Left renal pelvis (tissue), 4 donors: ENCODE data around the gene TP53INP2. TPM values are rescaled to one million over a fixed set of nuclear protein-coding genes. Genes with fewer than 3 reads are reported as not detected.
A peak's percentile ranks its signal among the peaks of the same experiment; 100 is the strongest.
"Not testable (repeated sequence)": the region's sequence is repeated elsewhere in the genome, so short reads cannot be mapped to it uniquely, and the experiment has no call there.

Source experiments
- DNase-seq, 4 donors: peaks; one replicate each; pipeline ENCODE4 v3.0.0-alpha.2; 2013; ENCODE audit warnings: low read depth in 4 of 4, low spot score in 3 of 4
- polyA plus RNA-seq, 4 donors: library from polyadenylated mRNA; unstranded; fragments of 120-200 nt; gene quantifications; one replicate each; pipeline ENCODE4 v1.2.1, GENCODE V29; 2013; ENCODE audit not compliant: insufficient read length in 4 of 4

The TP53INP2 gene
- polyA plus RNA-seq, 4 donors: 9.1 to 16.2 (median 11.7) TPM

GRCh38 chr20:34705008-34705396 lies 858 bp downstream of the TP53INP2 start:
- no peak for DNase-seq

GRCh38 chr20:34705397-34706301 lies 1.5 kb downstream of the TP53INP2 start:
- DNase-seq: no peak

GRCh38 chr20:34706302-34706875 lies 2.2 kb downstream of the TP53INP2 start:
- DNase-seq: no peak

GRCh38 chr20:34706912-34707784 lies 3.0 kb downstream of the TP53INP2 start:
- DNase-seq: no peak

DNA sequence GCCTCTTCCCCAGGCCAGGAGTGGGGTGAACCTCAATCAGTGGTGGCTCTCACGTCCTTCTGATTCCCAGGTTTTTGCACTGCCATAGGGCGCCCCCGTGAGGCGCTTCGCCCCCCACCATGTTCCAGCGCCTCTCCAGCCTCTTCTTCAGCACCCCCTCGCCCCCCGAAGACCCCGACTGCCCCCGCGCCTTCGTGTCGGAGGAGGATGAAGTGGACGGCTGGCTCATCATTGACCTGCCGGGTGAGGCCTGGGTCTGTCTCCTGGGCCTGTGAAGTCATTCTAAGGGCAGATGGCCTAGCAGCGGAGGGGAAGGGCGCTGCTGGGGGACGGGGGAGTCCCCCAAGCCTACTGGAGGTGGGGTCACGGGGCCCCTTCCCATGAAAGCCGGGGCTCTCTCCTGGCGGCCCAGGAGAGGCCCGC lies 4.5 kb downstream of the TP53INP2 start:
- DNase-seq: peak in 1 of 4 donors; percentile 18

DNA sequence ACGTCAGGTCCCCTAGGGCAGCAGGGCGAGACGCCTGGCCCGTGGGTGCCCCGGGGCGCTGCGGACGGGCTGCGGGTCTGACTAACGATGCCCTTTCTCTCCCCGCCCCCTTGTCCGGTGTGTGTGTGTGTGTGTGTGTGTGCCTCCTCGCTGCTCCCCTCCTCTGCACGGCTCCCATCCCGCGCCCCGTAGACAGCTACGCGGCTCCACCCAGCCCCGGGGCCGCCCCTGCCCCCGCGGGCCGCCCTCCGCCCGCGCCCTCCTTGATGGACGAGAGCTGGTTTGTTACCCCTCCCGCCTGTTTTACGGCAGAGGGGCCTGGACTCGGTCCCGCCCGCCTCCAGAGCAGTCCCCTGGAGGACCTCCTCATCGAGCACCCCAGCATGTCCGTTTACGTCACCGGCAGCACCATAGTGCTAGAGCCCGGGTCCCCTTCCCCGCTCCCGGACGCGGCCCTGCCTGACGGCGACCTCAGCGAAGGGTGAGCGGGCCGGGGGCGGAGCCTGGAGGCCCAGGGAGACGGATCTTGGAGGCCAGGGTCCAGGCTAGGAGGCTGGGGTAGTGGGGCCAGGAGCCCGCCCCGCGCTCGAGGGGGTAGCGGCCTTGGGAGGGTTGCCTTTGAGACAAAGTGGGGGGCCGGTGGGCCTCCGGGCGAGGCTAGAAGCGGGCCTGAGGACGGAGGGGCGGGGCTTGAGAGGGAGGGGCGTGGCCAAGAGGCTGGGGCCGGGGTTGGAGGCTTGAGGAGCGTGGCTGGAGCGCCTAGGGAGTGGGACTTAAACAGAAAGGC lies 5.1 kb downstream of the TP53INP2 start:
- DNase-seq: peak; percentile 65 to 75 (median 70)

GRCh38 chr20:34709831-34710567 lies 5.9 kb downstream of the TP53INP2 start:
- DNase-seq: no peak

DNA sequence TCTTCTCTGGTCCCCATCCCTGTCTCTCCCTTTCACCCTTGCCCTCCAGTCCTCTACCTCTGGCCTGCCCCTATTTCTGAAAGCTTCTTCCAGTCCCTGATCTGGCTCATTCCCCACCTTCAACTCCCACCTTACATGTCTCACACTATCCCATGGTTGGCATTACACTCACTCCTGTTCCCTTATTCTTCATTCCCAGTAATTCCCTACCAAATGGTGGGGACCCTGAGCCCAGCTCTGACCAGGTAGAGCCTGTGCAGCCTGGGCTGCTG lies 6.4 kb downstream of the TP53INP2 start:
- DNase-seq: no peak

DNA sequence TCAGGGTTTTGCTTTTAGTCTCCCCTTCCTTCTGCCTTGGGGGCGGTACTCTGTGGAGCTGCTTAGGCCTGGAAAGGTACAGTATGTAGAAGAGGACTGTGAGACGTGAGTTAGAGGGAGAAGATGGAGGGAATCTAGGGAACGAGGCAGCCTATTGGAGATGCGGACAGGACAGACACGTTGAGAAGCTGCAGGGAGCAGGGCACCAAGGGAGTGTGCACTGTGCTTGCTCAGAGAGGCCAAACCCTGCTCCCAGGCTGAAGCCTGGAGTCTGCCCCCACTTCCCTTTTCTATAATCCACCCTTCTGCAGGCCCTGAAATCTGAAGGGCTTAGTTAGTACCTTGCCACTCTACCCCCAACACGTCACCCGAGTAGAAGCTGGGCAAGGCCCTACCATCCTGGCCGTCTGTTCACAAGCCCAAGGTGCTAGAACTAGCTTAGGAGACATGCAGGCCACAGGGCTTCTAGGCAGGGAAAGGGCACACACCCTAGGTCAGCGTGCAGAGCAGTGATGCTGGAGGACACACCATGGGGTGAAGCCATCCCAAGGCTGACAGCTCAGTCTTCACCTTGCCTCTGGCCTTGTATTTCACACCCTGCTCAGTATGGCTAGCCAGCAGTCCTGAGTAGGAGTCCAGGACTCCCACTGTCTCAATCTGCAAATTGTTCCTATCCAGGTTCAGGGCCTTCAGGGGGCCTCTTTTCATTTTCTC lies 6.9 kb downstream of the TP53INP2 start:
- no peak for DNase-seq

- no peak for DNase-seq
These were observed 7.8 kb downstream of the TP53INP2 start for GRCh38 chr20:34711813-34712430.

DNA sequence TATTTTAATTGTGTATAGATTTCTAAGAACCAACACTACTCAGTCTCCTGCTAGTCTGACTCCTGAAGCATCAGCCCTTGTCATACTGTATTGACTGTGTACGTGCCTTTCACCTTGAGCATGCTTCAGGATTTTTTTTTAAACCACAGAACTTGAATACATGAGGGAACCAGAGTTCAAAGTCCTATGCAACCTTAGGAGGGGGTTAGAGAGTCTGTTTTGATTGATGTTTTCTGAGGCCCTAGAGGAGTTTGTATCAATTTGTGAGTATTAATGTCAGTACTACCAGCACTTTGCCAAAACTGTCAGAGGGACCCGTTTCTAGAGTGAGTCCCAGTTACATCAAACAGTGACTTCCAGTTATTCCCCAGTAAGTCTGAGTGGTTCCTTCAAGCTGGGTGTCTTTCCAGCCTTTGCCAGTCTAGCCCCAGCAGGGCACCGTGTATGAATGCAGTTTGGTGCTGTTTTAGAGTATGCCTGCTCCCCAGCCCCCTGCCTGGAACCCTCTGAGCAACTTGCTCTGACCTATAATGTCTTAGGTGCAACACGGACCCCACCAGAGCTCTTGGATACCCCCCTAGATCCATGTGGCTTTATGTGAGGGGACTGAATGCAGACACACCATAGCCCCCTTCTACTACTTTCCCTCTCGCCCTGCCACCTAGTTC lies 8.5 kb downstream of the TP53INP2 start:
- DNase-seq: no peak

GRCh38 chr20:34713194-34713943 lies 9.2 kb downstream of the TP53INP2 start:
- DNase-seq: no peak

DNA sequence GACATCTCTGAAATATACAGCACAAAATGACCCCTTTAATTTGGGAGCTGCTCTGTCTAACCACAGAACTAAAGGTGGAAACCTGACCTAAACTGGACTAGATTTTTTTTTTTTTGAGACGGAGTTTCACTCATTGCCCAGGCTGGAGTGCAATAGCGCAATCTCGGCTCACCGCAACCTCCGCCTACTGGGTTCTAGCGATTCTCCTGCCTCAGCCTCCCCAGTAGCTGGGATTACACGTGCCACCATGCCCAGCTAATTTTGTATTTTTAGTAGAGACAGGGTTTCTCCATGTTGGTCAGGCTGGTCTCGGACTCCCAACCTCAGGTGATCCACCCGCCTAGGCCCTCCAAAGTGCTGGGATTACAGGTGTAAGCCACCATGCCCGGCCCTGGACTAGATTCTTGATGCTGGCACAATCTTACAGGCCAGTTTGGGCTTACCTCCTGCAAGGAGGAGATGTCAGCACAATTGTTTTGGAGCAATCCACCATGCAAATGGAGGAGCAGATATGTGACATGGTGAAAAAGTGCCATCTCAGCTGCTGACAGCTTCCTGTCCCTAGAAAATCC lies 9.9 kb downstream of the TP53INP2 start:
- not testable (repeated sequence) for DNase-seq

DNA sequence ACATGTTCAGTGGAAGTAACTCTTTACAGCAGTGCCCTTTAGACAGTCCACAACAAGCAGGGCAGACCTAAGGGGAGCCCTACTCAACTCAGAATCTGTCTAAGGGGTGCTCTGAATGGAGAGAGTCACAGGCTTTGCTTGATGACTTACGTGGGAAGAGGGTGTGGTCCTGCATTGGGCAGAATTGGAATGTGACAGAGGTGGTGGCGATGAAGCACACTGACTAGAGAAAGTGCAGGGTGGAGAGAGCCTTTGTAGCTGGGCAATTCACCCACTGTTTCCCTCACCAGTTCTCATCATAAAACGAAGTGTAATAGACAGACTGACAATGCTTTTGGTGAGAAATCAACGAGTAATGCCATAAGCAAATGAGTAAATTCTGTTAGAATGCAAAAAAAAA lies 11.2 kb downstream of the TP53INP2 start:
- DNase-seq: no peak

DNA sequence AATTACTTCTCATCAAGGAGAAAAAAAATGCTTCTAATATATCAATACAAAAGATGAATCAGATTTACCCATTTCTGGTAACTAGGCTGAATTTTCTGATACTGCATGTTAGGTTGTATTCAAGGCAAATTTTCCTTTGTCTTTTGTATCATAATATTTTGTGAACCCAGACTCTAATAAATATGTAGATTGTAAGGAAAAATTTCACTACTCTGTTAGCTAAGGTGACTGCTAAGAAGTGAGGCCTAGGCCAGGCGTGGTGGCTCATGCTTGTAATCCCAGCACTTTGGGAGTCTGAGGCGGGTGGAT lies 12.7 kb downstream of the TP53INP2 start:
- no peak for DNase-seq

DNA sequence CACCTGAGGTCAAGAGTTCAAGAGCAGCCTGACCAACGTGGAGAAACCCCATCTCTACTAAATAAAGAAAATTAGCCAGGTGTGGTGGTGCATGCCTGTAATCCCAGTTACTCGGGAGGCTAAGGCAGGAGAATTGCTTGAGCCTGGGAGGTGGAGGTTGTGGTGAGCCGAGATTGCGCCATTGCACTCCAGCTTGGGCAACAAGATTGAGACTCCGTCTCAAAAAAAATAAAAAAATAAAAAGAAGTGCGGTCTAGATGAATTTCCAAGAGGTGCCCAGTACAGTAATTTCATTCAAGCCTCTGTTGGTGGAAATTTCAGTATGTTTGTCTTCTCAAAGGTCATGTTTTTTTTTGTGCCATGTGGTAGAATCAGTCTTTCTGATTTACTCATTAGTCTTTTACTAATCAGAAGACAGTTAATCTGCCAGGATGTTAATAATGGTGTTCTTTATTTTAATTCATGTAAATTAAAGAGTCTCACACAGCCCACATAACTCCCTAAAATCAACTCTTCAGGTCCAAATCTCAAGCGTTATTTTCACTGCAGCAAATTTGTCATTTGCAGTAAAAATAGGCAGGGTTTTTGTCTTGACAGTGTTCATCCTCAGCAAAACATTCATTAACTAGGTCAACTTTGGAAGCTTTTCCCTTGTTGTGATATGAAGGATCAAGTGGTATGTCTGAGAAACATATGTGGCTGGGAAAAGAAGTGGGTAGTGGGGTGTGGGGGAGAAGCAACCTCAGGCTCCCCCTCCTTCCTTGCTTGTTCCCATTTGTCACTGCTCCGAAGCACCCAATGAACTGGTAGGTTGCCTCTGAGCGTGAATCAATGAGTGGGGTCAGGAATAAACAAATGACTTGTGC lies 13.3 kb downstream of the TP53INP2 start:
- no peak for DNase-seq
